Skeletal muscle tissue (tissue), 4 donors: ENCODE data around the gene DNAJC12. TPM values are rescaled to one million over a fixed set of nuclear protein-coding genes. Genes with fewer than 3 reads are reported as not detected.
"Not testable (repeated sequence)": the region's sequence is repeated elsewhere in the genome, so short reads cannot be mapped to it uniquely, and the experiment has no call there.

Experiments
- H3K27ac ChIP-seq: one replicate; pipeline ENCODE4 v1.7.0; 2013; ENCODE audit warnings: mild to moderate bottlenecking, low read depth, low read length, inconsistent platforms
- H3K27me3 ChIP-seq, 3 donors: one replicate each; pipeline ENCODE4 v1.7.0; 2013; ENCODE audit warnings: low read length in 3 of 3; ENCODE audit not compliant: control insufficient read depth in 3 of 3, insufficient read depth in 3 of 3
- H3K36me3 ChIP-seq, 3 donors: one replicate each; pipeline ENCODE4 v1.7.0; 2013; ENCODE audit warnings: low read length in 3 of 3; ENCODE audit not compliant: control insufficient read depth in 3 of 3, insufficient read depth in 3 of 3
- H3K4me1 ChIP-seq, 3 donors: one replicate each; pipeline ENCODE4 v1.7.0; 2013; ENCODE audit warnings: low read length in 3 of 3, mild to moderate bottlenecking in 3 of 3; ENCODE audit not compliant: control insufficient read depth in 3 of 3, insufficient read depth in 3 of 3
- H3K4me3 ChIP-seq, 3 donors: one replicate each; pipeline ENCODE4 v1.7.0; 2013; ENCODE audit warnings: low read length in 3 of 3
- H3K9ac ChIP-seq, 3 donors: one replicate each; pipeline ENCODE4 v1.7.0; 2013; ENCODE audit warnings: low read length in 3 of 3, mild to moderate bottlenecking in 3 of 3, moderate library complexity in 2 of 3, low read depth in 1 of 3
- H3K9me3 ChIP-seq, 3 donors: one replicate each; pipeline ENCODE4 v1.7.0; 2013; ENCODE audit warnings: low read length in 3 of 3; ENCODE audit not compliant: control insufficient read depth in 3 of 3
- total RNA-seq: library from RNA; depleted of rRNA; stranded (reverse); fragments of >200 nt; gene quantifications from one replicate; pipeline ENCODE4 v1.2.3, GENCODE V29; 2014
- donor health status: Osteomylitis.

Gene DNAJC12
- total RNA-seq, 1 donor from 2014 or later: 3.1 TPM

- H3K27me3 ChIP-seq: no peaks in the 10 kb centered on the region
- peaks cover 0 to 3% (median 0%) of the 10 kb centered on the region in 3 donors for H3K9me3 ChIP-seq
- no peak overlapping the region for H3K4me3 ChIP-seq
- H3K36me3 ChIP-seq: no peaks in the 10 kb centered on the region
- no peaks in the 10 kb centered on the region for H3K4me1 ChIP-seq
- no peak overlapping the region for H3K9ac ChIP-seq
- H3K27ac ChIP-seq: no peak overlapping the region
Observed at GRCh38 chr10:67839951-67840350, 2.0 kb upstream of the DNAJC12 start.

- not testable (repeated sequence) for H3K36me3 ChIP-seq, H3K27me3 ChIP-seq, H3K9me3 ChIP-seq, H3K4me1 ChIP-seq, H3K27ac ChIP-seq, H3K9ac ChIP-seq, H3K4me3 ChIP-seq
Observed at GRCh38 chr10:67839511-67839910, 1.5 kb upstream of the DNAJC12 start.

- Histone ChIP-seq H3K4me1 (no peaks in the 10 kb centered on the region), H3K36me3 (no peaks in the 10 kb centered on the region), H3K9me3 (peaks cover 0 to 3% (median 0%) of the 10 kb centered on the region in 3 donors), H3K9ac (peak overlapping the region; percentile 46 to 57 (median 50)), H3K4me3 (peak overlapping the region in 1 of 3 donors; percentile 83), H3K27me3 (no peaks in the 10 kb centered on the region), H3K27ac (no peak overlapping the region)
Observed at GRCh38 chr10:67836972-67837371, 1.0 kb downstream of the DNAJC12 start.

- no peak overlapping the region for H3K4me3 ChIP-seq
- no peak overlapping the region for H3K9ac ChIP-seq
- no peaks in the 10 kb centered on the region for H3K36me3 ChIP-seq
- no peak overlapping the region for H3K27ac ChIP-seq
- H3K4me1 ChIP-seq: no peaks in the 10 kb centered on the region
- H3K27me3 ChIP-seq: no peaks in the 10 kb centered on the region
- H3K9me3 ChIP-seq: peaks cover 0 to 3% (median 0%) of the 10 kb centered on the region in 3 donors
Observed at GRCh38 chr10:67836488-67836887, 1.5 kb downstream of the DNAJC12 start.

- H3K27ac ChIP-seq, H3K9me3 ChIP-seq, H3K4me1 ChIP-seq, H3K36me3 ChIP-seq, H3K4me3 ChIP-seq, H3K27me3 ChIP-seq, H3K9ac ChIP-seq: not testable (repeated sequence)
Observed at GRCh38 chr10:67835541-67836394, 2.2 kb downstream of the DNAJC12 start.

GRCh38 chr10:67834375-67834774 lies 3.6 kb downstream of the DNAJC12 start:
- Histone ChIP-seq H3K27ac (no peak overlapping the region), H3K27me3 (no peaks in the 10 kb centered on the region), H3K9me3 (no peaks in the 10 kb centered on the region), H3K36me3 (no peaks in the 10 kb centered on the region), H3K4me3 (no peak overlapping the region), H3K4me1 (no peaks in the 10 kb centered on the region), H3K9ac (no peak overlapping the region)

- Histone ChIP-seq H3K4me1 (no peaks in the 10 kb centered on the region), H3K27me3 (no peaks in the 10 kb centered on the region), H3K36me3 (no peaks in the 10 kb centered on the region), H3K9me3 (no peaks in the 10 kb centered on the region), H3K27ac (no peak overlapping the region), H3K9ac (no peak overlapping the region), H3K4me3 (no peak overlapping the region)
Observed at GRCh38 chr10:67827811-67828210, 10.2 kb downstream of the DNAJC12 start.

- Histone ChIP-seq H3K4me3 (no peak overlapping the region), H3K27me3 (no peaks in the 10 kb centered on the region), H3K9ac (no peak overlapping the region), H3K27ac (no peak overlapping the region), H3K4me1 (no peaks in the 10 kb centered on the region), H3K9me3 (no peaks in the 10 kb centered on the region), H3K36me3 (no peaks in the 10 kb centered on the region)
Observed at GRCh38 chr10:67819768-67820204, 18.2 kb downstream of the DNAJC12 start.

GRCh38 chr10:67818323-67818722 lies 19.7 kb downstream of the DNAJC12 start:
- Histone ChIP-seq H3K9ac (no peak overlapping the region), H3K27me3 (no peaks in the 10 kb centered on the region), H3K27ac (no peak overlapping the region), H3K4me3 (no peak overlapping the region), H3K9me3 (no peaks in the 10 kb centered on the region), H3K4me1 (no peaks in the 10 kb centered on the region), H3K36me3 (no peaks in the 10 kb centered on the region)

- no peaks in the 10 kb centered on the region for H3K36me3 ChIP-seq
Observed at GRCh38 chr10:67816719-67817118, 21.3 kb downstream of the DNAJC12 start.

More at GRCh38 chr10:67816719-67817118, 21.3 kb downstream of the DNAJC12 start:
- Histone ChIP-seq H3K27ac (no peak overlapping the region), H3K27me3 (no peaks in the 10 kb centered on the region), H3K9me3 (no peaks in the 10 kb centered on the region), H3K9ac (no peak overlapping the region), H3K4me3 (no peak overlapping the region), H3K4me1 (no peaks in the 10 kb centered on the region)
